DOHH2 (cell line): ENCODE measurements around the gene KCNMA1.

Experiments
- H3F3A ChIP-seq: fragments of 200-600 bp; sonication (generic), shearing (Covaris generic); 2 replicates; pipeline ENCODE4 v1.6.0; 2016; ENCODE audit warnings: antibody characterized with exemption, mild to moderate bottlenecking; ENCODE audit not compliant: control insufficient read depth, insufficient read depth
- H3K27ac ChIP-seq: fragments of 200-600 bp; sonication (generic); 2 replicates; pipeline ENCODE4 v1.5.1; 2014; ENCODE audit warnings: low read depth, mild to moderate bottlenecking, low read length, moderate library complexity
- H3K27me3 ChIP-seq: fragments of 200-600 bp; sonication (generic); 2 replicates; pipeline ENCODE4 v1.6.1; 2014; ENCODE audit warnings: mild to moderate bottlenecking, low read length, mixed read lengths; ENCODE audit not compliant: control insufficient read depth
- H3K36me3 ChIP-seq: fragments of 200-600 bp; sonication (generic); 2 replicates; pipeline ENCODE4 v1.6.1; 2014; ENCODE audit warnings: mild to moderate bottlenecking, low read length, moderate library complexity, mixed read lengths; ENCODE audit not compliant: control insufficient read depth
- H3K4me1 ChIP-seq: fragments of 200-600 bp; sonication (generic); 2 replicates; pipeline ENCODE4 v1.6.1; 2014; ENCODE audit warnings: mild to moderate bottlenecking, low read length, mixed read lengths; ENCODE audit not compliant: control insufficient read depth
- H3K4me2 ChIP-seq: fragments of 200-600 bp; sonication (generic); 2 replicates; pipeline ENCODE4 v1.6.0; 2014; ENCODE audit warnings: mild to moderate bottlenecking, low read length, moderate library complexity
- H3K4me3 ChIP-seq: fragments of 200-600 bp; sonication (generic); 2 replicates; pipeline ENCODE4 v1.5.1; 2014; ENCODE audit warnings: mild to moderate bottlenecking, low read length, mixed read lengths
- H3K79me2 ChIP-seq: fragments of 200-600 bp; sonication (generic); 2 replicates; pipeline ENCODE4 v1.6.1; 2014; ENCODE audit warnings: mild to moderate bottlenecking, low read length, mixed read lengths; ENCODE audit not compliant: control insufficient read depth
- H3K9me2 ChIP-seq: fragments of 200-600 bp; sonication (generic); replicated peaks from 2 replicates; pipeline ENCODE4 v1.6.1; 2014; ENCODE audit warnings: mild to moderate bottlenecking, low read length, mixed read lengths; ENCODE audit not compliant: control insufficient read depth
- H3K9me3 ChIP-seq: fragments of 200-600 bp; sonication (generic); 2 replicates; pipeline ENCODE4 v1.6.1; 2014; ENCODE audit warnings: antibody characterized with exemption, low read length, mixed read lengths; ENCODE audit not compliant: control insufficient read depth, insufficient read depth
- H4K20me1 ChIP-seq: fragments of 200-600 bp; sonication (generic); 2 replicates; pipeline ENCODE4 v1.6.0; 2014; ENCODE audit warnings: low read depth, mild to moderate bottlenecking, antibody characterized with exemption, low read length, moderate library complexity; ENCODE audit not compliant: control insufficient read depth, insufficient read depth
- CTCF ChIP-seq: fragments of 200-600 bp; sonication (generic); IDR thresholded peaks from one replicate; pipeline ENCODE4 v1.5.1; 2014; ENCODE audit warnings: antibody characterized with exemption, mild to moderate bottlenecking, low read depth, low read length; ENCODE audit not compliant: poor library complexity, severe bottlenecking
- EZH2phosphoT487 ChIP-seq: fragments of 200-600 bp; sonication (generic); IDR thresholded peaks from 2 replicates; pipeline ENCODE4 v1.6.1; 2017; ENCODE audit warnings: borderline replicate concordance, mild to moderate bottlenecking, antibody characterized with exemption, low read length, moderate library complexity, mixed read lengths

The KCNMA1 gene

DNA sequence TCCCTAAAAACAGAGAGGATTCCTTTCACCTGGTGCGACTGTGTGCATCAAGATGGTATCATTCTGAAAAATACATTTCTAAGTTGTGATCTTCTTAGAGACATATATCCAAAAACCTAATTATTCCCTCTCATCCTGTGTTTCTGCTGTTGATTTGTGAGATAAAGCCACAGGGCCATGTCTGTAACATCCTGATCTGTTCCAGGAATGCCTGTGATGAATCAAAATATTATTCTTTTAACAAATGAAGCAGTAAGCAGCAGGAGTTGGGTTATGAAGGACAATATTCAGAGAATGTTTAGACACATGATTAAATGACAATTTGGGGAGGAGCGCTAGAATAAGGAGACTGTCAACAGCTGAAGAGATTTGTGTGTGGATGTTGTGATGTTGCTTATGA is 731.4 kb downstream of the KCNMA1 start:
- no peaks in the 10 kb centered on the region for H3K27me3 ChIP-seq
- no peak overlapping the region for H3K4me3 ChIP-seq
- no peaks in the 10 kb centered on the region for H4K20me1 ChIP-seq
- H3K79me2 ChIP-seq, result no peaks in the 10 kb centered on the region
- H3K9me3 ChIP-seq, result no peaks in the 10 kb centered on the region
- H3K4me2 ChIP-seq, result no peak overlapping the region
- no peak overlapping the region for H3K27ac ChIP-seq
- TF ChIP-seq EZH2phosphoT487 (no peak), CTCF (no peak)
- no peaks in the 10 kb centered on the region for H3K9me2 ChIP-seq
- no peaks in the 10 kb centered on the region for H3K36me3 ChIP-seq
- H3K4me1 ChIP-seq, result no peaks in the 10 kb centered on the region
- H3F3A ChIP-seq, result no peaks in the 10 kb centered on the region

GRCh38 chr10:76905251-76905650 is 732.4 kb downstream of the KCNMA1 start:
- Histone ChIP-seq H3K36me3 (no peaks in the 10 kb centered on the region), H3K27me3 (no peaks in the 10 kb centered on the region), H3F3A (no peaks in the 10 kb centered on the region), H3K4me3 (no peak overlapping the region), H3K4me2 (no peak overlapping the region), H3K9me2 (no peaks in the 10 kb centered on the region), H3K4me1 (no peaks in the 10 kb centered on the region), H4K20me1 (no peaks in the 10 kb centered on the region), H3K27ac (no peak overlapping the region), H3K79me2 (no peaks in the 10 kb centered on the region), H3K9me3 (no peaks in the 10 kb centered on the region)
- no peak for TF ChIP-seq CTCF
- TF ChIP-seq EZH2phosphoT487, result no peak

- Histone ChIP-seq H3F3A (no peaks in the 10 kb centered on the region), H3K27ac (no peak overlapping the region), H3K4me2 (no peak overlapping the region), H3K36me3 (no peaks in the 10 kb centered on the region), H3K4me3 (no peak overlapping the region), H3K27me3 (no peaks in the 10 kb centered on the region), H4K20me1 (no peaks in the 10 kb centered on the region), H3K79me2 (no peaks in the 10 kb centered on the region), H3K9me3 (no peaks in the 10 kb centered on the region), H3K9me2 (no peaks in the 10 kb centered on the region), H3K4me1 (no peaks in the 10 kb centered on the region)
- no peak for TF ChIP-seq CTCF
- TF ChIP-seq EZH2phosphoT487, result no peak
Measured at GRCh38 chr10:76903387-76903945, 734.1 kb downstream of the KCNMA1 start.
